NCI-H1694 (cell line): Measurements from ENCODE around the gene ZNF595.
"Not testable (repeated sequence)": the region's sequence is repeated elsewhere in the genome, so short reads cannot be mapped to it uniquely, and the experiment has no call there.

ENCODE experiments used
- DNase-seq: peaks from one replicate; lab custom pipeline; 2025; lab: John Stamatoyannopoulos, UW

Gene ZNF595

DNA sequence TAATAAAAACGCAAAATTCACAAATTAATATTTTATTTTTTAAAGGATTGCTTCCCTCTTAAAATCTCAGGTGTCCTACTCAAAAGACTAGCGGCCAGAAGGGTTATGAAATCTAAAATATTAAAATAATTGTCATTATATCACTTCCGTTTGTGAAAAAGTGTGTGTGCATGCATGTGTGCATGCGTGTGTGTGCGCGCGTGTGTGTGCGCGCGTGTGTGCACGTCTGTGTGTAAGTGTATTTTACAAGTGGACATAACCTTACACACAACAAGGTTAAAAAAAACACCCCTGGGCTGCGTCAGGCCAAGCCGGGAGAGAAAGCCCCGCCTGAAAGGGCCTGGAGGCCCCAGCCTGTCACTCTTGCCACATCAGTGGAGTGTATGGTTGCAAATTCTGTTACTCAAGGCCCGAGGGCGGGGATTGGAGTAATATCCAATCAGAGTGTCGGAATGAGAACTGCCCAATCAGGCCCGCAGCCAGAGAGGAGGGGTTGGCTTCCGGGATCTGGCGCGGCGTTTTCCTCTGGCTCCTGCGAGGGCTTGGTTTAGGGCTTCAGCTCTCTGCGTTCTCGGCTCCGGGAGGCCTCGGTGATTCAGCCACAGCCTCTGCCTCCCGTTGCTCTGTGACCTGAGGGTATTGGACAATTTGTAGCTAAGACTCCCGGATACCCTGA is at the start of gene ZNF595:
TSS of gene ZNF595 (plus strand) at position 518 of the 676 bp plus-strand sequence. CDS start 168 bp downstream, outside the sequence.
- not testable (repeated sequence) for DNase-seq

DNA sequence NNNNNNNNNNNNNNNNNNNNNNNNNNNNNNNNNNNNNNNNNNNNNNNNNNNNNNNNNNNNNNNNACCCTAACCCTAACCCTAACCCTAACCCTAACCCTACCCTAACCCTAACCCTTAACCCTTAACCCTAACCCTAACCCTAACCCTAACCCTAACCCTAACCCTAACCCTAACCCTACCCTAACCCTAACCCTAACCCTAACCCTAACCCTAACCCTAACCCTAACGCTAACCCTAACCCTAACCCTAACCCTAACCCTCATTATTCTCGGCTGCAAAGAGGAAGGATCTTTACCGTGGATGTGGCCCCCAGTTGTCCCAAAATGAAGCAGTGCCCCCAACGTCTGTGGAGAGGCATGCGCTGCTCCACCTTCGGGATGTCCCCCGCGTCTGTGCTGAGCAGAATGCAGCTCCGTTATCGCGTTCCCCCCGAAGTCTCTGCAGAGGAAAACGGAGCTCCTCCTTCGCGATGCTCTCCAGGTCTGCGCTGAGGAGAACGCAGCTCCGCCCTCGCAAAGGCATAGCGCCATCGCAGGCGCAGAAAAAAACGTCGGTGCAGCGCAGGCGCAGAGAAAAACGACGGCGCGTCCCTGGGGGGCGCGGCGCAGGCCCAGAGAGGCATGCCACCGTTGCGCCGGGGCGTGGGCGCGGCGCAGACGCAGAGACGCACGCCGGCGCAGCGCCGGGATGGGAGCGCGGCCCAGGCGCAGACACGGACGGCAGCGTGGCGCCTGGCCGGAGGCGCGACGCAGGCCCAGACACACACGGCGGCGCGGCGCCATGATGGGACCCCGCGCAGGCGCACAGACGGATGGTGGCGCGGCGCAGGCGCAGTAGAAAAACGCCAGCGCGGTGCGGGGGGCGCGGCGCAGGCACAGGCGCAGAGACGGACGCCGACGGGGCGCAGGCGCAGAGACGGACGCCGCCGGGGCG is 42.9 kb upstream of the ZNF595 start:
- not testable (repeated sequence) for DNase-seq

DNA sequence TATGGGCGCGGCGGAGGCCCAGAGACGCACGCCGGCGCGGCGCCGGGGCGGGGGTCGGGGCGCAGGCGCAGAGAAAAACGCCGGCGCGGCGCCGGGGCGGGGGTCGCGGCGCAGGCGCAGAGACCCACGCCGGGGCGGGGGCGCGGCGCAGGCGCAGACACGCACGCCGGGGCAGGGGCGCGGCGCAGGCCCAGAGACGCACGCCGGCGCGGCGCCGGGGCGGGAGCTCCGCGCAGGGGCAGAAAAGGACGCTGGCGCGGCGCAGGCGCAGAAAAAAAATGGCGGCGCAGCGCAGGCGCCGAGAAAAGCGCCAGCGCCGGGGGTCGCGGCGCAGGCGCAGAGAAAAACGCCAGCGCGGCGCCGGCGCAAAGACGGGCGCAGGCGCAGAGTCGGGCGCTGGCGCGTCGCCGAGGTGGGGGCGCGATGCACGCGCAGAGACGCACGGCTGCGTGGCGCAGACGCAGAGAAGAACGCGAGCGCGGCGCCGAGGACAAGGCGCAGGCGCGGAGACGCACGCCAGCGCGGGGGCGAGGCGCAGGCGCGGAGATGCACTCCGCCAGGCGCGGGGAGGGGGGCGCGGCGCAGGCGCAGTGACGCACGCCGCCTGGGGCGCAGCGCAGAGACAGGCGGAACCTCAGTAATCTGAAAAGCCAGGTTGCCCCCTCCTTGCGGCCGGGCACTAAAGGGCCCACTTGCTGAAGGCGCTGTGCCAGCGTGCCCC is 41.9 kb upstream of the ZNF595 start:
- DNase-seq = not testable (repeated sequence)

DNA sequence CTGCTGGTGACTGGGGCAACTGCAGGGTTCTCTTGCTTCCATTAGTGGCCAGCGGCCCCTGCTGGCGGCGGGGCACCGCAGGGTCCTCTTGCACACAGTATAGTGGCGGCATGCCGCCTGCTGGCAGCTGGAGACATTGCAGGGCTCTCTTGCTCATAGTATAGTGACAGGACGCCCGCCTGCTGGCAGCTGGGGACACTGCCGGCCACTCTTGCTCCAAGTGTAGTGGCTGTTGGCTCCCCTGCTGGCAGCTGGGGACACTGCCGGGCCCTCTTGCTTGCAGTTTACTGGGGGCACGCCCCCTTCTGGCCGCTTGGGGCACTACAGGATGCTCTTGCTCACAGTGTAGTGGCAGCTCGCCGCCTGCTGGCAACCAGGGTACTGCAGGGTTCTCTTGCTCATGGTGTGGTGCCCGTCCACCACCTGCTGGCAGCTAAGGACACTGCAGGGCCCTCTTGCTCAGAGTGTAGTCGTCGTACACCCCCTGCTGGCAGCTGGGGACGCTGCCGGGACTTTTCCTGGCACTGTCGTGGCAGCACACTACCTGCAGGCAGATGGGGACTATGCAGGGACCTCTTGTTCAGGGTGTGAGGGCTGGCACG is 41.2 kb upstream of the ZNF595 start:
- DNase-seq = not testable (repeated sequence)

DNA sequence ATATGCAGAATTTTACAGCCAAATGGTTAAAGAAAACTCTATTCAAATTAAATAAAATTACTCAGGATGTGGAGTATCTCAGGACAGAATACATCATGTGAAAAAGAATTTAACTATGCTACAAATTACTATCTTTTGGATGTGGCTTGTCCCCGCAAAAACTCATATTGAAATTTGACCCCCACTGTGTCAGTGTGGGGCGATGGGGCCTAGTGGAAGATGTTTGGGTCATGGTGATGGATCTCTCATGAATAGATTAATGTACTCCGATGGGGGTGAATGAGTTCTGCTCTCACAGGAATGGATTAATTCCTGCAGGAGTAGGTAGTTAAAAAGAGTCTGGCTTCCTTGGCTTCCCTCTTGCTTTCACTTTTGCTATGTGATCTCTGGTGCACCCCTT is 35.0 kb upstream of the ZNF595 start:
- not testable (repeated sequence) for DNase-seq

DNA sequence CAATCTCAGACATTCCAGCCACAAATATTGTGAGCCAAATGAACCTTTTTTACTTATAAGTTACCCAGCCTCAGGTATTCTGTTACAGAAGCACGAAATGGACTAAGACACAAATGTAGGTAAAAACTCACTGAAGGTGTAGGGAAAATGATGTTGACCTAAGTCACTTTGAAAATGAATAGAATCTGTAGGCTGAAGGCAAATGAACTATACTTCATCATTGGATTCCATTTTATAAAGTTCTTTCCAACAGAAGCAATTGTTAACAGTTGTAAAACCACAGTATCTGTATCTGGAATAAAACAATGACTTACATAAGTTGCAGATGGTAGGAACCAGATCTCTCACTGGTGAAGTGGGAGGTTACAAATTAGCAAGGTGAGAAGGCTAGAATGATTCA is 34.5 kb upstream of the ZNF595 start:
- DNase-seq = not testable (repeated sequence)

DNA sequence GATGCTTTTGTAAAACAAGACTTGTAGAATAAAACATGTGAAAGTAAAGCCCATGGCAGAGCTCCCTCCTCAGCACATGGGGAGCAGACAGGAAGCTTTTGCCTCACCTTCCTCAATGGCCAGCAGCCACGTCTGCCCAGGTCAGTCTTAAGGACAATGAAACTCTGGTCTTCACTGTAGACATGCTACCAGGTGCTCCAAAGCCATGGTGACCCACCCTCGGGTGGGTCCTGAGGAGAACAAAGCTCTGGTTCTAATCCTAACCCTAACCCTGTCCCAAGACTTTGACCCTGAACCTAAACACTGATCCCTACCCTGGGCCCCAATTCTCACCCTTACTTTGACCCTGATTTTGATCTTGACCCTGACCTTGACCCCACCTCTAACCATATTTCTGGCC is 30.2 kb upstream of the ZNF595 start:
- not testable (repeated sequence) for DNase-seq

DNA sequence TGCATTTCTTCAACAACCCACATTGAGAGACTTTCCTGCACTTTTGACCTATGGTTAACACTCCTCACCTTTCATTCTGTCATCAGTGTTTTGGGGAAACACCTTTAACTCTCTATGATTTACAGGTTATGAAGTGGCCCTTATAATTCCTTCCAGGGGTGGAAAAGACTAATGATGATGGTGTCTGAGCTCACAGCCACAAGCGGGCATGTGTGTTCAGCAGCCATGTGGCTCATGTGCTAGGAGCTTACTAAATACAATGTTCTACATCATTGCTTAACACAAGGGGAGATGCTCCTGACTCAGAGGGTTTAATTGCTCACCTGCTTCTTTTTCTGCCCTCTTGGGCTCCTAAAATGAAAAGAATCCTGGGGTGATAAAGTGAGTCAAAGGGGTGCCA is 28.8 kb upstream of the ZNF595 start:
- not testable (repeated sequence) for DNase-seq

DNA sequence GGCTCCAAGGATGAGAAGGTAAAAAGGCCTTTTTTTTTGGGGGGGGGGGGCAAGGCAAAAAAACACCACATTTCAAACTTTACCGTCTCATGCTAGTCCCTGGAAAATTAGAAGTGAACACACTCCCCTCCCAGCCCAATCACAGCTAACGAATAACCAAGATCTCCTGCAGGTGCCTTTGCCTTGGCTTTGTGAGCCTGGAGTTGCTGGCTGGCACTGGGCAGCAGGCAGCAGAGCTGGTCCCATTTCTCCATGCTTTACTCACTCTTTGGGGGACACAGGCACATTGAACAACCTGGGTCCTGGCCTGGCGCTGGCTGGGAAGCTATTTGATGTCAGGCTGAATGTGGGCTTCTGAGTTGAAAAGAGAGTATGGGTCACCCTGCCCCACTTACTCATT is 25.6 kb upstream of the ZNF595 start:
- not testable (repeated sequence) for DNase-seq

DNA sequence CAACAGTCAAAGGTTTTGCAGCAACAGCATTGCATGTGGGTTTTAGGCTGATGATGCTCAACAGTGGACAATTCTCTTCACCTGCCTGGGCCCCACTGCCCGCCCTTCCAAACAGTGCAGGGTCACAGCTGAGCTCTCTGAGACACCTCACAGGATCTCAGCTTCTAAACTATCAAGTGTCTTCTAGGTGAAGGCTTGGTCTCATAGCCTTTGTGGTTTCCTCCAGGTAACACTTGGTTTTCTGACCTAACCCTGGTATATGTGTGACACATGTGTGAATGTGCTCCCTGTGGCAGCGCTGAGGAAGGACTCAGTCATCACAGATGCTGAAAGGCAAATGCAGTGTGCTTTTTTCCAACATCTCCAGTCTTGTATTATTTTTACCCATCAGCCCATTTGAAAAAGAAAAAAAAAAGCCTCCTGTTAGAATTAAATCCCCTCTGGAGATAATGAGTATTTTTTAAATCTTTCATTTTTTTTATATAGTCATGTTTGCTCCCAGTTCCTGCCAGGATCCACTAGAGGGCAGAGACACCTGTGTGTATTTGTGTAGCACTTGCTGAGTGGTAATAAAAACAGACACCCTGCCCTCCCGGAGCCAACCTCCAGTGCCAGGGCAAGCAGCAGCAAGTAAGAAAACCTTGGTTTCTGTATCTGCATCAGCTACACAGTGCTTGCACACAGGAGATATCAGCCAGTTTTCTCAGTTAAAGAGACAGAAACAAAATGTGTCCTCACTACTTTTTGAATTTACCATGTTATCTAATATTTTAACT is 24.2 kb upstream of the ZNF595 start:
- DNase-seq = not testable (repeated sequence)

DNA sequence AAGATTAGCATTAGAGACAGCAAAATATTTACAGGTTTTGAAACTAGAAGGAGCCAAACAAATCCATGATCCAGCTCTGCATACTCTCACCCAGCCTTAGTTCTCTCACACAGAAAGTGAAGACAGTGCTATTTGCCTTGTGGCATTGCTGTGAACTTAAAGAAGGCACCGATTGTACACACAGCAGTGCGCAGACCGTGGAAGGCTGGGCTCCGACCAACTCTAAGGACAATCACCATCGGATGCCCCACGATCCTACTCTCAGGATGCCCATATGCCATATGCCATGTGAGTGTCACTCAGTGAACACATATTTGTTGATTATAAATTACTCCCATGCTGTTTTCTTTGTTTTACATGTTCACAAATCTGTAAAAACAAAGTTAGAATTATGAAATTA is 19.8 kb upstream of the ZNF595 start:
- not testable (repeated sequence) for DNase-seq

DNA sequence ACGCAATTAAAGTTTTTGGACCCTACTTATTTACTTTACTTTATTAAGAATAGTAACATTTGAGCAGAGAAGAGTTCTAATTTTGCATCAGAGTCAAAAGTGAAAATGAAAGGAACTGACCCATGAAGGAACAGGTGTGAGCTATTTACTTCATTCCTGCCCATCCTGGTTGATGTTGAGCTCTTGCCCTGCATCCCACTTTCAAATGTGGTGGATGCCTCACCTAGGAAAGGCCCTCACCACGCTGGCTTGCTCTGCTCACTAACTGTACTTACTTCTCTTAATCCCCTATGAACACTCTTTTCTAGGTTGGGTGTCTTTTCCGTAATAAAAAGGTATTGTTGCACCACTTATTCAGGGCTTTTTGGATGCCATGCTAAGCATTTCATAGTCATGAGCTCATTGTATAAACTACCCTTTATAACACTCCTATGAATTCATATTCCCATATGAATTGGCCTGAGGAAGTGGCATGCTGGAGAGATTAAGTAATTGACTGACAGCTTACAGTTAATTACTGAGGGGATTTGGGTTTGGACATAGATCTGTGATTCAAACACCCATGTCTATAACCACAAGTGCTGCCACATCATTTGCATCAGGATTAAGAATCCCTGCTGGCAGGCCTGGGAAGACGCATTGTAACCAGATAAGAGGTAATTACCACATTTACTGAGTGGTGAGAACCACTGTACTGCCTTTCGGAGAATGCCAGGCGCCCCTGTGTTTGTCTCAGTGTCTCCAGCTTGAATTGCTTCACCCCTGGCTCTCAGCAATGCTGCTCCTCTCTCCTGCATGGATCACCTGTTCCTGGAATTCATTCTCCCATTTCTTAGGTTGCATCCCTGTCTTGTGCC is 16.3 kb upstream of the ZNF595 start:
- not testable (repeated sequence) for DNase-seq

DNA sequence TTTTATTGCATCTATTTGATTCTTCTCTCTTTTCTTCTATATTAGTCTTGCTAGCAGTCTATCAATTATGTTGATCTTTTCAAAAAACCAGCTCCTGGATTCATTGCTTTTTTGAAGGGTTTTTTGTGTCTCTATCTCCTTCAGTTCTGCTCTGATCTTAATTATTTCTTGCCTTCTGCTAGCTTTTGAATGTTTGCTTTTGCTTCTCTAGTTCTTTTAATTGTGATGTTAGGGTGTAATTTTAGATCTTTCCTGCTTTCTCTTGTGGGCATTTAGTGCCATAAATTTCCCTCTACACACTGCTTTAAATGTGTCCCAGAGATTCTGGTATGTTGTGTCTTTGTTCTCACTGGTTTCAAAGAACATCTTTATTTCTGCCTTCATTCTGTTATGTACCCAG is 14.9 kb upstream of the ZNF595 start:
- DNase-seq = not testable (repeated sequence)

DNA sequence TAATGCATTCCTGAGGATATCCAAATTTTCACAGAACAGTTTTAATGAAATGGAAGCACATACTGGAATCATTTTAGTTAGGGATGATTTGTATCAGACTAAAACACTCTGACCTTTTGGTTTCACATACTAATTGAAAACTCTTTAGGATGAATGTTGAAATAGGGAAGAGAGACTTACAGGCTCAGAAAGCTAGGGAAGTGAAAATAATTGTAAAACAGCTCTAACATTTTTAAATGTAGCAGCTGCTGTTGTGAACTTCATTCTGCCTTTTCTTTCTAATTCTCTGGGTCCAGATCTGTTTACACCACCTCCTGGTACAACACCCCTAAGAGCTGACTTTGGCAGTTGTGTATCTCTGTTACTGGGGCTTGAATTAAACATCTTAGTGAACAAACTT is 9.7 kb upstream of the ZNF595 start:
- not testable (repeated sequence) for DNase-seq

DNA sequence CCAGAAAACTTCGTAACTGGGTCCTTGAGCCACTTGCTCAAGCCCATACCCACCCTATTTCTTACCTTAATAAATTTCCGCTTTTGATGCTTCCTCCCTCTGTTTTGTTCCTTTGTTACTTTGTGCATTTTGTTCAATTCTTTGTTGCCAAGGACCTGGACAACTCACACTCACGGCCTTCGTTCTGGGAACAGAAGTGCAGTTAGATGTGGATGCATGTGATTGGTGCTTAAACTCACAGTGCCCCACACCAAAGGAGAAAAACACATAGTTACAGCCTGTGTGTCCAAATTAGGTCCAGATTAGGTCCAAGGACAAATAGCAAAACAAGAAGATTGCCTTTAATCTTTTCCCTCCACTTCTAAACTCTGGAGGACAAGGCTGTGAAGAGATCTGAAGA is 1.9 kb upstream of the ZNF595 start:
- DNase-seq = not testable (repeated sequence)

DNA sequence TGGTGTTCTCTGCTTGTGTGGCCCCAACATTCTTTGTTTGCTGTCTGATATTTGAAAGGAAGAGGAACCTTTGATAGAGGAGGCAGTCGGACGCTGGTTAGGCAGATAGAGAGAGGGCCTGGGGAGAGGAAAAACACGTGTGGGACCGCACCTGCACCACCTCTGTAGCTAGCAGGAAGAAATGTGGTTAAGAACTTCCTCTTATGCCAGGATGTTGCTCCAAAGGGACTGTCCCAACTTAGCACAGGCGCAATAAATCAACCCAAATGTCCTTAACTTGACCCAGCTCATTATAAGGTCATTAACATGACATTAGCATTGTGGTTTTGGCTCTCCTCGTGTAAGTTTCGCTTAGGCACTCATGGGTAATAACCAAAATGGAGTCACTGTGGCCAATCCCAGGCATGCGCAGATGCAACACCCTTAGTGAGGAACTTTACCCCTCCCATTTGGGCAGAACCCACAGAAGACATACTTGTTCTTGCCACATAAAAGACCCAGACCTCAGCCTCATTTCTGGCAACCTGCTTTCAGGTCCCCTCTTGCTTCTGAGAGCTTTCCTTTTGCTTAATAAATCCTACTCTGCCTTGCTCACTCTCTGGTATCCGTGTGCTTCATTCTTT is 1.4 kb upstream of the ZNF595 start:
- not testable (repeated sequence) for DNase-seq

DNA sequence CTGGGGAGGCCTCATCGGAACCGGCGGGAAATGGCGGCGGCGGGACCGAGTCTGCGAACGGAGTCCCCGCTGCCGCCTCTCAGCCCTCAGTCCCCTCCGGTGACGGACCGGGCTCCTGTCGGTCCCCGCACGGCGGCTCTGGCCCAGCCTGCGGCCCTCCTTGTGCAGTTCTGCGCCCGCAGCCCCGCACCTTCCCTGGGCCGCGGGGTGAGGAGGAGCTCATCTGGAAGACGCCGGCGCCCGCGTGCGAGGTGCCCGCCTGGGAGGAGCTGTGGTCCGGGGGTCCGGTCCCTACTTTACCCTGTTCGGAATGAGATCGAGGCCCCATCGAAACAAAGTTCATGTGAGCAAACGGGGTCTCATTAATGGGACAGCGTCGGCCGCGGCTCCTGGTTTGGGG is 400 bp downstream of the ZNF595 start:
- not testable (repeated sequence) for DNase-seq

DNA sequence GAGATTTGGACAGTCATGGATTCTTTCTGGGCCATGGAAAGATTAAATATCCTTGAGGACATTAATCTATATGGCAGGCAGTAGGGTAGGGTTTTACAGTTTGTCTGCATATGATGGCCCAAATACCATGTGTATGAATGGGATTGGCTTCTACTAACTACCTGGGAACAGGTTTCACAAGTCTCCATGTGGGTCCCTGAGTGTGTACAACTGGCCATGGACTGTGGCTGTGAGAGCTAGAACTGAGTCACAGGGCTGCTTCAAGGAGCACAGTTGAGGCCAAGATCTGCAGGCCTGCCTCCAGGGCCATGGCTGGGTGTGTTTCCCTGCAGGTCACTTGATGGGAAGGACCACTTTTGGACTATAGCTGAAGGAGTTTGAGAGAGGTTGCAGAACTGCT is 11.6 kb downstream of the ZNF595 start:
- DNase-seq = not testable (repeated sequence)

DNA sequence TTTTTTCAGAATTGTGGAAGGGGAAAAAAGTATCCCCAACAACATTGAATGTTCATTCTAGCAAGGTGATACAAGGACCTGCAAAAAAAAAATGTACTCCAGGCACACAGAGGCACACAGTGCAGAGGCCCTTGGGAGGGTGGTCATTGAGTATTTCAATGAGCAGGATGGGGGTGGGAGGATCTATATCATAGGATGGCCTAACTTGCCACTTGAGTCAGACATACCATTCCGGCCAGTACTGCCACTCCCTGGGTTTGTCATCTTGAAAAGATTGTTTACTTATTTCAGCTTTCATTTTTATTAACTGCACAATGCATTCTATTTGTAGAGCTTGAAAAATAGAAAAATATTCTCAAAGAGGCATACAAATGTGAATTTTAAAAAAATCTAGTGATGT is 18.7 kb downstream of the ZNF595 start:
- DNase-seq = no peak

DNA sequence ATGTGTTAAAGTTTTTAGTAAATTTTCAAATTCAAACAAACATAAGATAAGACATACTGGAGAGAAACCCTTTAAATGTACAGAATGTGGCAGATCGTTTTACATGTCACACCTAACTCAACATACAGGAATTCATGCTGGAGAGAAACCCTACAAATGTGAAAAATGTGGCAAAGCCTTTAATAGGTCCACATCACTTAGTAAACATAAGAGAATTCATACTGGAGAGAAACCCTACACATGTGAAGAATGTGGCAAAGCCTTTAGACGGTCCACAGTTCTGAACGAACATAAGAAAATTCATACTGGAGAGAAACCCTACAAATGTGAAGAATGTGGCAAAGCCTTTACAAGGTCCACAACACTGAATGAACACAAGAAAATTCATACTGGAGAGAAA is 32.8 kb downstream of the ZNF595 start:
- DNase-seq = no peak
